HG02642 (cell line): ENCODE data around the gene GRB7.
"Not testable (repeated sequence)": the region's sequence is repeated elsewhere in the genome, so short reads cannot be mapped to it uniquely, and the experiment has no call there.

Experiments used
- ATAC-seq: cut with Tn5 transposase; IDR thresholded peaks from one replicate; pipeline ENCODE4 v1.9.1; 2021; ENCODE audit warnings: mild to moderate bottlenecking; ENCODE audit not compliant: unreplicated experiment, poor library complexity

Gene GRB7

GRCh38 chr17:39750131-39751015, 12.6 kb downstream of the GRB7 start:
- ATAC-seq = no peak

DNA sequence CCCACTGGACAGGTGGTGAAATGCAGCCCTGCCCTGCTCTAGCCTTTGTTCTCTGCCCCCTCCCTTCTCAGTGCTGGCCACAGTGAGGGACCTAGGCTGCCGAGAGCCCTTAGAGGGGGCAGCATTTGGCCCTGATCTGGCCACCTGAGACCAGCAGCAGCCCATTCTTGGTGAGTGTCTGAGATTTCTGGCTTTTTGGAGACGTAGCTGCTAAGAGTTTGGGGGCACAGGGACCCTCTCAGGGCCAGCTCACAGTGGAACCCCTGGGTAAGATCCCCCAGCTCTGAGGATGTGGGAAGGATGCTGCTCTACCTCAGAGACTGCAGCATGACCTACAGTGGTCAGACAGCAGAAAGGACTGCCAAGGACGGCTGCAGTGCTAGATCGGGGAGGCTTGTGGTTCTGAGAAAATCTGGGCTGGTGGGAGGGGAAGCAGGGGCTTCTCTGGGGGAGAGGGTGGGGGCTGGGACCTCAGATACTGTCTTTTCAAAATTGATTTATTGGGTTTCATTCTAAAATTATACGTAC, 13.3 kb downstream of the GRB7 start:
- ATAC-seq = no peak

DNA sequence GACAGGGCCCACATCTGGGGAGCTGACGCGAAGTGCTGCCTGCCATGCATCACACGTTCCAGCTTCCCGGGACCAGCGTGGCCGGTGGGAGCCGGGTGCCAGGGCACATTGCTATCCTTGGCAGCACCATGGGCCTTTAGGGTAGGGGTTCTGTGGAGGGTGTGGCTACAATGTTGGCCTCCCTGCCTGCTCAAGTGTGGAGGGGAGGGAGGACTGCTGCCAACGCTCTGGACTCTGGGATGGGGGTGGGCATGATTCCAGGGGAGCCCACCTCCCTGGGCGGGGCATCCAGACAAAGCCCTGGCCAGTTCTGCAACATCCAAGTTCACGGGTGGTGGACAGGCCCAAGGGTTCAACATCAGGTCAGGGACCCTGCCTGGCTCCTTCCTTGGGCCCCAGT, 13.9 kb downstream of the GRB7 start:
- ATAC-seq = no peak

- ATAC-seq = no peak
Observed at GRCh38 chr17:39752241-39752881, 14.6 kb downstream of the GRB7 start.

- ATAC-seq = peak; percentile 27
Observed at GRCh38 chr17:39753514-39754160, 15.9 kb downstream of the GRB7 start.

- peak; percentile 63 for ATAC-seq
Observed at GRCh38 chr17:39754161-39754957, 16.6 kb downstream of the GRB7 start.

GRCh38 chr17:39754958-39755553, 17.3 kb downstream of the GRB7 start:
- no peak for ATAC-seq

GRCh38 chr17:39755554-39756379, 18.0 kb downstream of the GRB7 start:
- no peak for ATAC-seq

DNA sequence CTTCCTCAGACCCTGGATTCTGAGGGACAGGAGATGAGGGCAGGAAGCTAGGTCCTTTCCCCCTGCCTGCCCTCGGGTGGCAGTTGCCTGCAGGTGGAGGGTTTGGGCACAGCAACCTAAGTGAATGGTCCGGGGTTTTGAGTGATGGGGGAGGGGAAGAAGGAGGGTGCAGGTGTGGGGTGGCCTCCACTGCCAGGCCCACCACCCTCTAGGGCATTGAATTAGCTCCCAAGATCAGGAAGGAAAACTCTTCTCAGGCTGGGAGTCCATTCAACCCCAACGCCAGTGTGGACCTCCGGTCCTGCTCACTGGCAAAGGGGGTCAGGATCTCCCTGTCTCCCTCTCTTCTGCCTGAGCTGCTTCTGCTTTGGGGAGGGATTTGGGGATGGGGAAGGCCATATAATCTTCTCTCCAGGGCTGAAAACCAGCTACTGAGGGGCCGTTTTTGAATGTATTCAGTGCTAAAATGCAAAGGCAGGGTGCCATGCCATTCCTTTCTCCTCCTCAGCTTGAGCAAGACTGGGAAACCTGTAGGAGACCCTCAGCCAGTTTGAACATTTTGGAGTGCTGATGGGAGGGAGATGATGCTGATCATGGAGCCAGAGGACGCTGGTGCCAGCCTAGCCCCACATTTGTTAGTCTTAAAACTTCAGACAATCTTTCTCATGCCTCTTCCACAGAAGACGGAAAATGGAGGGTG, 18.8 kb downstream of the GRB7 start:
- ATAC-seq = no peak

DNA sequence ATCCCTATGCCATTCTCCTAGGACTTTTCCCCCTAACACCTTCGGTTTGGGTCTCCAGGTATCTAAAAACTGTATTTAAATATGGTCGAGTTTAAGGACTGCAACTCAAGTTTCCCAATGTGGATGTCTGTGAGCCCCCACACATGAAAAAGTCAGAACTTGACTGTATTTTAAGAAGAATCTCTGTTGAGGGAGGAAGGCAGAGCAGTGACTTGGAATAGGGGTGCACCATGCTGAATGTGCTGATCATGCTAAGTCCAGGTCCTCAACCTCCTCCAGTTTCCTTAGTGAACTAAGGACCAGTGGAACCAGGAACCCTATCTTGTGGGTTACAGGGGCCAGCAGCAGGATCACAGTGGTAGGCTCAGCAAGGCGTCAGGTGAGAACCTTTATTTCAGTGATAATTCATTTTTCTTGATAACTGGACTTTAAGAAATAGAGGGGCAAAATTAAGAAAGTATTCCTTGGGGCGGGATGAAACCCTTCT, 19.5 kb downstream of the GRB7 start:
- ATAC-seq = no peak

DNA sequence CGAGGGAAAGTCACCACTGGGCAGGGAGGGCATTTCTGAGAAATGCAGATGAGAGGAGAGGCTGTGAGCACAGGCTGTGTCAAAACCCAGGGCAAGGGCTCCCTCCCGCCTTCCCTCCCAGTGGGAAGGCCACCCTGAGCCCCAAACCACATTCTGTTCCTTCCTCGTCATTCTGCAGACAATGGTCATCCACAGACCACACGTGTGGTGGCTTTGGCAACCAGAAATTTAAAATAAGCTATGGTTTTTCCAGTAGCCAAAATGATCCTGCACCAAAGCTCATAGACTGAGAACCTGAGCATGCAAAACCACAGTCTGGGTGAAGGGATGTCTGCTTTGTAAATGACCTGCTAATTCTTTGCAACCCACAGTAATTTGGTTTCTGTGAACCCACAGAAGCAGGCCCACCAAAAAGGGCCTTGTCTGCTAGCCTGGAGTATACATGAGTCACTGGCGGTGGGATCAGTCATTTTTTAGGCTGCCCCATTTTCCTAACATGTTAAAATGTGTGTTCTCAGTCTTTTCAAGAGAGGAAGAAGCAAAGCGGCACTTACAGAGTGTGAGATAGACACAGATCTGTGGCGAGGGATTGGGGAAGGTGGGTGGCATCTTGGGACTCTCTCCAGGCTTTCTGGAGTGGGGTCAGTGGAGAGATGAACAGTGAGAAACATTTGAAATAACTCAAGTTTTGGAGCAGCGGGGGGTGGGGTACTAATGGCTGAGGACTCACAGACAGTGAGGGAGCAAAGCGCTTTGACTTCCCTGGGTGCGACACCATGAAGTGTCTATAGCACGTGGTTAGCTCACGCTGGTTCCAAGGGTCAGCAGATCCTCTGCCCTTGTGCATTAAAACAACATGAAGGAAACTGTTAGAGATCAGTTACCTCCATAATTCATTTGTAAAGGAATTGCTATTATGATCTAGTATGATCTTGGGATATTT, 20.5 kb downstream of the GRB7 start:
- ATAC-seq = no peak

DNA sequence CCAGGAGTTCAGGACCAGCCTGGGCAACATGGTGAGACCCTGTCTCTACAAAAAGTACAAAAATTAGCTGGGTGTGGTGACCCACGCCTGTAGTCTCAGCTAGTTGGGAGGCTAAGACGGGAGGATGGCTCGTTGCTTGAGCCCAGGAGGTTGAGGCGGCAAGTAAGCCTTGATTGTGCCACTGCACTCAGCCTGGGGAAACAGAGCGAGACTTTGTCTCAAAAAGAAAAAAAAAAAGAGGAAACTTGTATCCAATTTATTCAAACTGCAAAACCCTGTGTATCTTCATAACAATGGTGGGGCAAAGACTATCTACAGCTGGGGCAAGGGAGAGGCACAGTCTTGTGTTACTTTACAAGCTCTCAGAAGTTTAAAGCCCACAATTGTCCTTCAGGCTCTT, 21.5 kb downstream of the GRB7 start:
- ATAC-seq = no peak

- no peak for ATAC-seq
Observed at GRCh38 chr17:39761861-39762496, 24.2 kb downstream of the GRB7 start.

GRCh38 chr17:39763051-39763820, 25.5 kb downstream of the GRB7 start:
- no peak for ATAC-seq

DNA sequence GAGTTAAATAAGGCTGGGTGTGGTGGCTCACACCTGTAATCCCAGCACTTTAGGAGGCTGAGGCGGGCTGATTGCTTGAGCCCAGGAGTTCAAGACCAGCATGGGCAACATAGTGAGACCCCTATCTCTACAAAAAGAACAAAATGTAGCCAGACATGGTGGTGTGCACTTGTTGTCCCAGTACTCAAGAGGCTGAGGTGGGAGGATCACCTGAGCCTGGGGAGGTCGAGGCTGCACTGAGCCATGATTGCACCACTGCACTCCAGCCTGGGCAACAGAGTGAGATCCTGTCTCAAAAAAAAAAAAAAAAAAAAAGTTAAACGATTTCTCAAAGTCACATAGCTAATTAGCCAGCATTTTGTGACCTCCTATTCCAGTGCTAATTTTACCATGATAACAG, 26.4 kb downstream of the GRB7 start:
- ATAC-seq = not testable (repeated sequence)

DNA sequence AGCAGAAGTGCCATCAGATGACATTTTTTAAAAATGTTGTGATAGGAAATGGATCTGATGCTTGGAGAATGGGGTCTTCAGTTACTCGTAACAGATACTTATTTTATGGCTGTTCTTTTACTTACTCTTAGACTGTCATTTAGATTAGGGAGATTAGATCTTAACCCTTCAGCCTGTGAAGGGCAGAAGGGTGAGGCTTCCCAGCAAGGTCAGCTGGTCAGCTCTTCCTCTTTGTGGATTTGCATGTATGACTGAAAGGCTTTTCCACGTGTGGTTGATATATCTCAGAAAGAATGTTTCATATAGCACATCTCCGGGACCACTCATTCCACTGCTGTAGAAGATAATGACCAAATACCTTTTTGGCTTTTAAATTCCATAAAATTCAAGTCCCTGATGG, 27.4 kb downstream of the GRB7 start:
- ATAC-seq = no peak
